Cardiac muscle cell (in vitro differentiated cells and primary cell): Measurements from ENCODE around the gene BPIFA3. TPM values are rescaled to one million over a fixed set of nuclear protein-coding genes. Genes with fewer than 3 reads are reported as not detected.

Experiments
- DNase-seq, 2 donors: peaks; one replicate each; pipeline versions ENCODE4 v3.0.0 to v3.0.0-alpha.2; 2010 to 2017; ENCODE audit warnings: low read depth in 1 of 2, low spot score in 1 of 2
- H3K27ac ChIP-seq: fragments of 200-600 bp; sonication (generic); 2 replicates; pipeline ENCODE4 v1.5.1; 2016
- H3K27me3 ChIP-seq: fragments of 200-600 bp; sonication (generic); 2 replicates; pipeline ENCODE4 v1.6.0; 2016; ENCODE audit warnings: control low read depth
- H3K36me3 ChIP-seq: fragments of 200-600 bp; sonication (generic); 2 replicates; pipeline ENCODE4 v1.5.1; 2016; ENCODE audit warnings: control low read depth
- H3K4me1 ChIP-seq: fragments of 200-600 bp; sonication (generic); 2 replicates; pipeline ENCODE4 v1.8.1; 2017; ENCODE audit warnings: low read depth, mild to moderate bottlenecking, mixed run types
- H3K4me3 ChIP-seq: fragments of 200-600 bp; sonication (generic); 2 replicates; pipeline ENCODE4 v1.5.1; 2016; ENCODE audit warnings: mild to moderate bottlenecking
- H3K9me3 ChIP-seq: fragments of 200-600 bp; sonication (generic); 2 replicates; pipeline ENCODE4 v1.5.1; 2017; ENCODE audit warnings: low read depth, mild to moderate bottlenecking, control low read depth
- CTCF ChIP-seq: IDR thresholded peaks from 2 replicates; pipeline ENCODE4 v1.5.1; 2012; ENCODE audit warnings: low read depth, mild to moderate bottlenecking, low read length
- polyA plus RNA-seq: library from polyadenylated mRNA; unstranded; fragments of >200 nt; fragmentation: Nextera tagmentation; extraction: Ambion mirVana; gene quantifications from 2 replicates; pipeline ENCODE4 v1.2.1, GENCODE V29; 2016
- total RNA-seq: library from RNA; depleted of rRNA; stranded (reverse); fragments of >200 nt; gene quantifications from 2 replicates; pipeline ENCODE4 v1.2.3, GENCODE V29; 2016

The BPIFA3 gene
- total and polyA plus RNA-seq, 2 experiments from 2014 or later, result not detected

- Histone ChIP-seq H3K4me3 (no peak overlapping the region), H3K4me1 (no peaks in the 10 kb centered on the region), H3K27ac (no peak overlapping the region), H3K9me3 (no peaks in the 10 kb centered on the region), H3K36me3 (no peaks in the 10 kb centered on the region), H3K27me3 (peaks cover 26% of the 10 kb centered on the region)
- peak; percentile 58 to 70 for DNase-seq
- TF ChIP-seq CTCF, result peak; percentile 58
Observed at GRCh38 chr20:33211817-33212424, 5.2 kb upstream of the BPIFA3 start.

GRCh38 chr20:33224399-33224798 lies 7.2 kb downstream of the BPIFA3 start:
- no peaks in the 10 kb centered on the region for H3K9me3 ChIP-seq
- no peak overlapping the region for H3K4me3 ChIP-seq
- peaks cover 43% of the 10 kb centered on the region for H3K27me3 ChIP-seq
- no peaks in the 10 kb centered on the region for H3K4me1 ChIP-seq
- no peaks in the 10 kb centered on the region for H3K36me3 ChIP-seq
- no peak for TF ChIP-seq CTCF
- H3K27ac ChIP-seq, result no peak overlapping the region
- DNase-seq, result no peak

GRCh38 chr20:33229843-33230242 lies 12.7 kb downstream of the BPIFA3 start:
- Histone ChIP-seq H3K27me3 (peaks cover 69% of the 10 kb centered on the region), H3K4me1 (no peaks in the 10 kb centered on the region), H3K36me3 (no peaks in the 10 kb centered on the region), H3K27ac (no peak overlapping the region), H3K9me3 (no peaks in the 10 kb centered on the region), H3K4me3 (no peak overlapping the region)
- no peak for TF ChIP-seq CTCF
- DNase-seq, result no peak

- peaks cover 71% of the 10 kb centered on the region for H3K27me3 ChIP-seq
- H3K36me3 ChIP-seq, result no peaks in the 10 kb centered on the region
- H3K4me1 ChIP-seq, result no peaks in the 10 kb centered on the region
- no peak overlapping the region for H3K27ac ChIP-seq
- H3K4me3 ChIP-seq, result no peak overlapping the region
- H3K9me3 ChIP-seq, result no peaks in the 10 kb centered on the region
- no peak for TF ChIP-seq CTCF
- no peak for DNase-seq
Observed at GRCh38 chr20:33231237-33231636, 14.1 kb downstream of the BPIFA3 start.

- TF ChIP-seq CTCF, result no peak
Observed at GRCh38 chr20:33232486-33233072, 15.4 kb downstream of the BPIFA3 start.

More at GRCh38 chr20:33232486-33233072, 15.4 kb downstream of the BPIFA3 start:
- peak in 1 of 2 donors; percentile 70 for DNase-seq
- H3K4me3 ChIP-seq, result no peak overlapping the region
- H3K4me1 ChIP-seq, result no peaks in the 10 kb centered on the region
- H3K27me3 ChIP-seq, result peaks cover 71% of the 10 kb centered on the region
- no peaks in the 10 kb centered on the region for H3K9me3 ChIP-seq
- no peaks in the 10 kb centered on the region for H3K36me3 ChIP-seq
- no peak overlapping the region for H3K27ac ChIP-seq
